ENCODE data around the gene C2orf81. TPM values are rescaled to one million over a fixed set of nuclear protein-coding genes. Genes with fewer than 3 reads are reported as not detected.

C2orf81 gene
- total RNA-seq, 2 experiments from 2014 or later: 2.9 to 3.4 TPM

DNA sequence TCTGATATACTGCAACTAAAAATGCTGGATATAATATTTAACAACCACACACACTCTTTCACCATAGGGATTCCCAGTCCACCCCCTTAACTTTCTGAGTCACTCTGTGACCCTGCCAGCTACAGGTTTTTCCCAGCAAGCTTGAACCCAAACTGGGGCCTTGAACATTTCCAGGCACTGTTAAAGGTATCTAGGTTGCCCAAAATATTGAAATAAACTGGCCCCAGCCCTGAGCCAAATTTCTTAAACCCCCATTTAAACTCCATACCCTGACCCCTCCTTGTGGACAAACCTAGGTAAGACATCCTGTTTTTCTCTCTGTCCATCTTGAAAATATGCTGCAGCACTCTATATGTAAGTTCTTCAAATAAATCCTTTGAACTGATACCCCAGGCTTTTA, 21.6 kb downstream of the C2orf81 start:
- ATAC-seq (ENCODE audit: poor library complexity) (peak; percentile 71), DNase-seq (peak in 4 of 14 experiments; percentile 10 to 66 (median 58))
- Histone ChIP-seq H3K4me1 (ENCODE audit: insufficient read depth, low read length) (no peaks in the 10 kb centered on the region), H3K9me3 (ENCODE audit: control insufficient read depth in 1 of 2, insufficient read depth in 1 of 2, low read length in 2 of 2) (no peaks in the 10 kb centered on the region), H3K4me3 (ENCODE audit: low read length) (no peak overlapping the region), H3K36me3 (ENCODE audit: insufficient read depth, low read length) (no peaks in the 10 kb centered on the region), H3K27ac (ENCODE audit: low read depth in 1 of 2, low read length in 2 of 2) (no peak overlapping the region), H3K27me3 (ENCODE audit: control insufficient read depth in 1 of 2, insufficient read depth in 2 of 2, low read length in 2 of 2) (no peaks in the 10 kb centered on the region)
- ChIA-PET CTCF (no interaction called here), POLR2A (no interaction called here)
- no peaks in the 10 kb centered on the region for H3K36me3 Mint-ChIP-seq (ENCODE audit: low read depth)
- intact Hi-C loops (cut with DNase I, micrococcal nuclease): loop anchor here (2.0 to 10.0 kb wide), 4 partner anchors 135 to 575 kb away; partner anchors contain the start of genes STAMBP (in 2 of the 2) and SEMA4F (in 1 of the 2)
- H3K4me3 Mint-ChIP-seq: no peak overlapping the region
- peak; percentile 59 for TF ChIP-seq CTCF (IDR thresholded peaks at IDR 0.05)
- H3K9me3 Mint-ChIP-seq: no peaks in the 10 kb centered on the region
- no peaks in the 10 kb centered on the region for H3K4me1 Mint-ChIP-seq (ENCODE audit: low read depth)
- no peak overlapping the region for H3K27ac Mint-ChIP-seq
- no peaks in the 10 kb centered on the region for H3K27me3 Mint-ChIP-seq

GRCh38 chr2:74396149-74396548, 25.3 kb downstream of the C2orf81 start:
- Histone ChIP-seq H3K9me3 (ENCODE audit: control insufficient read depth in 1 of 2, insufficient read depth in 1 of 2, low read length in 2 of 2) (no peaks in the 10 kb centered on the region), H3K27me3 (ENCODE audit: control insufficient read depth in 1 of 2, insufficient read depth in 2 of 2, low read length in 2 of 2) (peaks cover 0 to 5% of the 10 kb centered on the region in 2 experiments), H3K36me3 (ENCODE audit: insufficient read depth, low read length) (no peaks in the 10 kb centered on the region), H3K27ac (ENCODE audit: low read depth in 1 of 2, low read length in 2 of 2) (no peak overlapping the region), H3K4me3 (ENCODE audit: low read length) (no peak overlapping the region), H3K4me1 (ENCODE audit: insufficient read depth, low read length) (peaks cover 8% of the 10 kb centered on the region)
- POLR2A ChIA-PET: no interaction called here
- CTCF ChIA-PET: no interaction called here
- intact Hi-C loops (cut with DNase I, micrococcal nuclease): loop anchor here (10.0 kb wide), 3 partner anchors 139 to 571 kb away; partner anchors contain the start of genes STAMBP (in 2 of the 2) and SEMA4F (in 1 of the 2)
- H3K36me3 Mint-ChIP-seq (ENCODE audit: low read depth): peaks cover 4% of the 10 kb centered on the region
- H3K27ac Mint-ChIP-seq: no peak overlapping the region
- no peaks in the 10 kb centered on the region for H3K27me3 Mint-ChIP-seq
- ATAC-seq (ENCODE audit: poor library complexity) (no peak), DNase-seq (no peak)
- H3K4me3 Mint-ChIP-seq: no peak overlapping the region
- H3K9me3 Mint-ChIP-seq: no peaks in the 10 kb centered on the region
- no peak for TF ChIP-seq CTCF (IDR thresholded peaks at IDR 0.05)
- peaks cover 9% of the 10 kb centered on the region for H3K4me1 Mint-ChIP-seq (ENCODE audit: low read depth)

GRCh38 chr2:74393525-74393924, 27.9 kb downstream of the C2orf81 start:
- POLR2A ChIA-PET: no interaction called here
- DNase-seq: no peak
- no peak for ATAC-seq (ENCODE audit: poor library complexity)
- no peak overlapping the region for H3K4me3 Mint-ChIP-seq
- Histone ChIP-seq H3K27ac (ENCODE audit: low read depth in 1 of 2, low read length in 2 of 2) (no peak overlapping the region), H3K27me3 (ENCODE audit: control insufficient read depth in 1 of 2, insufficient read depth in 2 of 2, low read length in 2 of 2) (peaks cover 0 to 5% of the 10 kb centered on the region in 2 experiments), H3K9me3 (ENCODE audit: control insufficient read depth in 1 of 2, insufficient read depth in 1 of 2, low read length in 2 of 2) (no peaks in the 10 kb centered on the region), H3K36me3 (ENCODE audit: insufficient read depth, low read length) (no peaks in the 10 kb centered on the region), H3K4me3 (ENCODE audit: low read length) (no peak overlapping the region), H3K4me1 (ENCODE audit: insufficient read depth, low read length) (peaks cover 26% of the 10 kb centered on the region)
- TF ChIP-seq CTCF (IDR thresholded peaks at IDR 0.05): no peak
- peaks cover 9% of the 10 kb centered on the region for H3K4me1 Mint-ChIP-seq (ENCODE audit: low read depth)
- CTCF ChIA-PET: no interaction called here
- H3K27ac Mint-ChIP-seq: no peak overlapping the region
- peaks cover 4% of the 10 kb centered on the region for H3K36me3 Mint-ChIP-seq (ENCODE audit: low read depth)
- H3K9me3 Mint-ChIP-seq: no peaks in the 10 kb centered on the region
- H3K27me3 Mint-ChIP-seq: no peaks in the 10 kb centered on the region
- intact Hi-C loops (cut with DNase I, micrococcal nuclease): loop anchor here (2.0 to 10.0 kb wide), 9 partner anchors 79 to 656 kb away; partner anchors contain the start of genes STAMBP (in 2 of the 2), MOB1A (in 1 of the 2), MRPL53 (in 1 of the 2) and MTHFD2 (in 1 of the 2)
